Hematopoietic multipotent progenitor cell treated with erythropoietin and hydrocortisone succinate and interleukin-3 and kit ligand, for 17 days (in vitro differentiated cells): ENCODE measurements around the gene ZNF646.

Source experiments
- DNase-seq: peaks from one replicate; pipeline ENCODE4 v3.0.0-alpha.2; 2015; ENCODE audit warnings: low spot score

ZNF646 gene

GRCh38 chr16:31073970-31074813 is at the start of gene ZNF646, which contains the start of gene ZNF668:
Gene ZNF646, plus strand, starts transcription at chr16:31074422. Its CDS starts 1,903 bp downstream, at chr16:31076325.
Gene ZNF668, minus strand, starts transcription at chr16:31074240. Its CDS starts 9,781 bp downstream, at chr16:31064459.
- peak; percentile 96 for DNase-seq

GRCh38 chr16:31025339-31025738 is 48.9 kb upstream of the ZNF646 start:
- no peak for DNase-seq

- no peak for DNase-seq
Observed at GRCh38 chr16:31029272-31029671, 45.0 kb upstream of the ZNF646 start.

GRCh38 chr16:31031276-31031675 is 42.9 kb upstream of the ZNF646 start:
- DNase-seq: peak; percentile 36

GRCh38 chr16:31032736-31033708 is 41.2 kb upstream of the ZNF646 start, which contains the start of gene STX4:
Gene STX4, plus strand, starts transcription at chr16:31033558. Its CDS starts 248 bp downstream, at chr16:31033806.
- DNase-seq: peak; percentile 99

GRCh38 chr16:31033709-31034492 is 40.3 kb upstream of the ZNF646 start:
- DNase-seq: peak; percentile 96

GRCh38 chr16:31036691-31037090 is 37.5 kb upstream of the ZNF646 start:
- no peak for DNase-seq

- DNase-seq: no peak
Observed at GRCh38 chr16:31038993-31039392, 35.2 kb upstream of the ZNF646 start.

- no peak for DNase-seq
Observed at GRCh38 chr16:31042866-31043265, 31.4 kb upstream of the ZNF646 start.

- DNase-seq: no peak
Observed at GRCh38 chr16:31043352-31043751, 30.9 kb upstream of the ZNF646 start.

GRCh38 chr16:31043898-31044481 is 30.2 kb upstream of the ZNF646 start:
- DNase-seq: no peak

- DNase-seq: no peak
Observed at GRCh38 chr16:31050280-31051030, 23.8 kb upstream of the ZNF646 start.

GRCh38 chr16:31052114-31052513 is 22.1 kb upstream of the ZNF646 start:
- peak; percentile 39 for DNase-seq

- no peak for DNase-seq
Observed at GRCh38 chr16:31055613-31056012, 18.6 kb upstream of the ZNF646 start.

- no peak for DNase-seq
Observed at GRCh38 chr16:31061126-31061812, 13.0 kb upstream of the ZNF646 start.

- DNase-seq: no peak
Observed at GRCh38 chr16:31061813-31062440, 12.3 kb upstream of the ZNF646 start.

GRCh38 chr16:31063495-31063842 is 10.8 kb upstream of the ZNF646 start:
- no peak for DNase-seq

- DNase-seq: no peak
Observed at GRCh38 chr16:31063843-31064611, 10.2 kb upstream of the ZNF646 start.
